Subcutaneous adipose tissue (tissue), 4 donors: ENCODE results near the gene LOXL3. TPM values are rescaled to one million over a fixed set of nuclear protein-coding genes. Genes with fewer than 3 reads are reported as not detected.

ENCODE experiments used
- total RNA-seq, 4 donors: library from RNA; depleted of rRNA; stranded (reverse); fragments of >200 nt; gene quantifications; one replicate each; pipeline ENCODE4 v1.1.0, GENCODE V29; 2016
- TF ChIP-seq, protein P1 (sequence below): fragments of 450-650 bp; IDR thresholded peaks from one replicate; pipeline ENCODE4 v1.5.1; 2016; ENCODE audit warnings: low read depth, mild to moderate bottlenecking, control low read depth, antibody characterized with exemption, moderate library complexity

LOXL3 gene
- total RNA-seq, 4 donors from 2014 or later: 5.2 to 22.4 (median 9.2) TPM

DNA sequence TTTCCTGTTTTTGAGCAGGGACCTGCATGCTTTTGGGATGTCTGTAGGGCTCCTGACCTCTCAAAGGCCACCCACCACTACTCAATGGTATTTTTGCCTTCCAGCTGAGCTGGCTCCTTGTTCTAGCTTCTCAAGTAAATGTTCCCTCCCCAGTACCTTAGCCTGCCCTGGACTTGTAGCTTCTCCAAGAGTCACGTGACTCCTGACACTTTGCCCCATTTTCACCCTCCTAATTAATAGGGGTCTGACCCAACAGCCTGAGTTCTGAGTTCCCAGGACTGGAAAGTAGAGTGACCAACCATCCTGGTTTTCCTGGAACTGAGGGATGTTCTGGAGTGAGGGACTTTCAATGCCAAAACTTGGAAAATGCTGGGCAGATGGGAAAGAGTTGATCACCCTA is 58.3 kb downstream of the LOXL3 start:
- TF ChIP-seq, protein P1, sequence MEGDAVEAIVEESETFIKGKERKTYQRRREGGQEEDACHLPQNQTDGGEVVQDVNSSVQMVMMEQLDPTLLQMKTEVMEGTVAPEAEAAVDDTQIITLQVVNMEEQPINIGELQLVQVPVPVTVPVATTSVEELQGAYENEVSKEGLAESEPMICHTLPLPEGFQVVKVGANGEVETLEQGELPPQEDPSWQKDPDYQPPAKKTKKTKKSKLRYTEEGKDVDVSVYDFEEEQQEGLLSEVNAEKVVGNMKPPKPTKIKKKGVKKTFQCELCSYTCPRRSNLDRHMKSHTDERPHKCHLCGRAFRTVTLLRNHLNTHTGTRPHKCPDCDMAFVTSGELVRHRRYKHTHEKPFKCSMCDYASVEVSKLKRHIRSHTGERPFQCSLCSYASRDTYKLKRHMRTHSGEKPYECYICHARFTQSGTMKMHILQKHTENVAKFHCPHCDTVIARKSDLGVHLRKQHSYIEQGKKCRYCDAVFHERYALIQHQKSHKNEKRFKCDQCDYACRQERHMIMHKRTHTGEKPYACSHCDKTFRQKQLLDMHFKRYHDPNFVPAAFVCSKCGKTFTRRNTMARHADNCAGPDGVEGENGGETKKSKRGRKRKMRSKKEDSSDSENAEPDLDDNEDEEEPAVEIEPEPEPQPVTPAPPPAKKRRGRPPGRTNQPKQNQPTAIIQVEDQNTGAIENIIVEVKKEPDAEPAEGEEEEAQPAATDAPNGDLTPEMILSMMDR: no peak

DNA sequence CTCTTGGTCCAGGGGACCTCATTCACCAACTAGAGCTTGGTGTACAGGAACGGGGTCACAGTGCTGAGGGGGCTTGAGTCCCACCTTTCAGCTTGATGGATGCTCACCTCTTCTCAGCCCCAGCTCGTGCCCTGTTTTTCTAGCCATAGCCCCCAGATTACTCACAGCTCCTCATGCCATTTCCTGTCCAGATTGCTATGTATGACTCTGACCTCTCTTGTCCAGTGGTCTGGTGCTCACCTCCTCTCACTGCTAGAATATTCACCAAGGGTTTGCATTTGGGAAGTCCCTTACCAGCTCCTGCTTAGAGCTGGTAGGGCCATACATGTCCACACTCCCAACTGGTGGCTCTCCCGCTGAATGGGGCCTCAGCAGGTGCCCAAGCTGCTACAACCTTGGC is 60.2 kb downstream of the LOXL3 start:
- TF ChIP-seq, protein P1: no peak

DNA sequence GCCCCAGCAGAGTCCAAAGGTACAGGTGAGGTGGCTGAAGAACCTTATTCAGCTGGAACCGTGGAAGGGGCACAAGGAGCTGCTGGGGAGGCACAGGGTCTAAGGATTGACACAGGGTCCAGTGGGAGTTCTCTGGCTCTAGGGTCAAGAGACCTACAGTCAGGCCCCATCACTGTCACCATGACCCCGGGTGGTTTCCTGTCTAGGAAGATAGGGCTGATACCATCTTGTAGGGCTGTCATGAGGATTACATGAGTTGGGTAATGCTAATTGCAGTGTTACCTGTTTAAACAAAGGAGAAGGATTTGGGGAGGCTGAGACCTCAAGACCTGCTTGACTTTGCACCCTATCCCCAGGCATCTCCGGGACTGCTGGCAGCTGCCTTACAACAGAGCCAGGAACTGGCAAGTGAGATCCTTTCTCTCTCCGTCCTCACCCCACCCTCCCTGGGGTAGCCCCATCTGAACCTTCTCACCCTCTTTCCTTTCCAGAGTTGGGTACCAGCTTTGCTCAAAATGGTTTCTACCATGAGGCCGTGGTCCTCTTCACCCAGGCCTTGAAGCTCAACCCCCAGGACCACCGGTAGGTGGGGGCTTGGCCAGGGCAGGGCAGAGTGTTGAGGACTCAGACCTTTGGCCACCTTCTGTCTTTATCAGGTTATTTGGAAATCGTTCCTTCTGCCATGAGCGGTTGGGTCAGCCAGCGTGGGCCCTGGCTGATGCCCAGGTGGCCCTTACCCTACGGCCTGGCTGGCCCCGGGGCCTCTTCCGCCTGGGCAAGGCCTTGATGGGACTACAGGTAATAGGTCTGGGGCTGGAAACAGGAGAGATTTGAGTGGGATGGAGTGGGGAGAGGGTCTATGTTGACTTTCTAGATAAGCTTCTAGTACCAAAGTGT is 61.8 kb downstream of the LOXL3 start:
- TF ChIP-seq, protein P1: no peak

DNA sequence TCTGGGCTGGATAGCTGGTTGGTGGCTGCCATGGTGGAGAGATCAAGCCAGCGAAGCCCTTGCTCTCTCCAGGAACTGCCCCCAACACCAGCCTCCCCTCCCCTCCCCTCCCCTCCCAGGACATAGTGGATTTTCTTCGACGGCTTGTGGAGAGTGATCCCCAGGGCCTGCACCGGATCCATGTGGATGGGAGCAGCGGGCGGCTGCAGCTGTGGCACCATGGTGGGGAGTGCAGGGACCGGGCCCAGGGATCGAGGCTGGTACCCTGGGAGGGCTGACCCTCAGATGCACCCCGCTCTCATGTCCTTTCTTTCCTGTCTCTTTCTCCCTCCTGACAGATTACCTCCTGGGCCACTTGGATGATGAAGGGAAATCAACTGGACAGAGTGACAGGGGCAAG is 63.8 kb downstream of the LOXL3 start:
- TF ChIP-seq, protein P1: no peak

DNA sequence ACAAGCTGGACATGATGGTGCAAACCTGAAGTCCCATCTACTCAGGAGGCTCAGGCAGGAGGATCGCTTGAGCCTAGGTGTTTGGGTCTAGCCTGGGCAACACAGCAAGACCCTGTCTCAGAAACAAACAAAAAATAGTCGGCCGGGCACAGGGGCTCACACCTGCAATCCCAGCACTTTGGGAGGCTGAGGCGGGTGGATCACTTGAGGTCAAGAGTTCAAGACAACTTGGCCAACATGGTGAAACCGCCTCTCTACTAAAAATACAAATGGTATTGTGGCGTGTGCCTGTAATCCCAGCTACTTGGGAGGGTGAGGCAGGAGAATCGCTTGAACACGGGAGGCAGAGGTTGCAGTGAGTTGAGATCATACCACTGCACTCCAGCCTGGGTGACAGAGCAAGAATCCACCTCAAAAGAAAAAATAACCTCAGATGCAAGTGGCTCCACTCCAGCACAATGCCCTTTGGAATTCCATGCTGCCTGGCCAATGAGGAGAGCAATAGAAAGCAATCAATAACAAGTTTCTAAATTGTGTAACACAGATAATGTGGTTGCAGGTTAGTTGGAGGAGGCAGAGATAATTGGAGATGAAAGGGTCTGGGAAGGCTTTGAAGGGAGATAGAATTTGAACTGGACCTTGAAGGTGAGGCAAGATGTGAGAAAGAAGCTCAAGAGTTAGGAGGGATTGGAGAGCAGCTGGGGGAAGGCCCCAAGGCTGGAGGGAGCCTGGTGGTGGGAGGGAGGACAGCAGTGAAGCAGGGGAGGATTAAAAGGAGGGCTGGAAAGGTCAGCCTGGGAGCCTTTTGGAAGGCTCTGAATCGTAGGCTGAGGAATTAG is 64.9 kb downstream of the LOXL3 start:
- TF ChIP-seq, protein P1: no peak

DNA sequence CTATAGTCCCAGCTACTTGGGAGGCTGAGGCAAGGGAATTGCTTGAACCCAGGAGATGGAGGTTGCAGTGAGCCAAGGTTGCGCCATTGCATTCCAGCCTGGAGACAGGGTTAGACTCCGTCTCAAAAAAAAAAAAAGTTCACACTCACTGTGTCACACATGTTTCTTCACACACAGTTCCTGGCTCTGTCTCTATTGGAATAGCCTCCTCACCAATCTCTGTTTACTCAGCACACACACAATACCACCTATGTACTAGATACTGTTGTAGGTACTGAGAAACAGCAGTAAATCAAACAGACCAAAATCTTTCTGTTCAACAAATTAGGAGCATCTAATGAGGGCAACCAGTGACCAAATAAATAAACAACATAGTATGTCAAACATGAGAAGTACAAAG is 67.6 kb downstream of the LOXL3 start:
- TF ChIP-seq, protein P1: no peak
